Right lobe of liver (tissue), 4 donors: ENCODE measurements around the gene DYNLL2.

Source experiments
- POLR2A ChIP-seq: fragments of 450-650 bp; IDR thresholded peaks from one replicate; pipeline ENCODE4 v1.6.1; 2017; ENCODE audit warnings: antibody characterized with exemption, mild to moderate bottlenecking
- TF ChIP-seq, protein P1 (sequence below), 4 donors: fragments of 200-600 bp in 3 of 4; fragments of 450-650 bp in 1 of 4; IDR thresholded peaks; one replicate each; pipeline versions ENCODE4 v1.5.1 to v1.8.0; 2016 to 2022; ENCODE audit warnings: antibody characterized with exemption in 4 of 4, mild to moderate bottlenecking in 2 of 4
- donor health status: DM: no; HTN: no; CAD: no.
- donor health status: DM: no; HTN: no; CAD: no.
- donor health status: DM: no; HTN: yes; CAD: no.

DNA sequence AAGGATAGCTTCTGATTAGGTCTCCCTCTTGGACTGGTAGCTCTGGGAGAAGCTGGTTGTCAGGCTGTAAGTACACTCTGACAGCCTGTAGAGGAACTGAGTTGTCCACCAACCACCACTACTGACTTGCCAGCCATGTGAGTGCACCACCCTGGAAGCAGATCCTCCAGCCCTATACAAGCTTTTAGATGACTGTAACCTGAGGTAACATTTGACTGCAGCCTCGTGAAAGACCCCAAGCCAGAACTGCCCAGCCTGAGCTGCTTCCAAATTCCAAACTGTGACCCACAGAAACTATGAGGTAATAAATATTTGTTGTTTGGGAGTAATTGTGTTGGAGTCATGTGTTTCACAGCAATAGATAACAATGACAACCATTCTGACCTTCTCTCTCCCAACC lies 30.8 kb upstream of the DYNLL2 start:
- no peak for TF ChIP-seq POLR2A
- TF ChIP-seq, protein P1, sequence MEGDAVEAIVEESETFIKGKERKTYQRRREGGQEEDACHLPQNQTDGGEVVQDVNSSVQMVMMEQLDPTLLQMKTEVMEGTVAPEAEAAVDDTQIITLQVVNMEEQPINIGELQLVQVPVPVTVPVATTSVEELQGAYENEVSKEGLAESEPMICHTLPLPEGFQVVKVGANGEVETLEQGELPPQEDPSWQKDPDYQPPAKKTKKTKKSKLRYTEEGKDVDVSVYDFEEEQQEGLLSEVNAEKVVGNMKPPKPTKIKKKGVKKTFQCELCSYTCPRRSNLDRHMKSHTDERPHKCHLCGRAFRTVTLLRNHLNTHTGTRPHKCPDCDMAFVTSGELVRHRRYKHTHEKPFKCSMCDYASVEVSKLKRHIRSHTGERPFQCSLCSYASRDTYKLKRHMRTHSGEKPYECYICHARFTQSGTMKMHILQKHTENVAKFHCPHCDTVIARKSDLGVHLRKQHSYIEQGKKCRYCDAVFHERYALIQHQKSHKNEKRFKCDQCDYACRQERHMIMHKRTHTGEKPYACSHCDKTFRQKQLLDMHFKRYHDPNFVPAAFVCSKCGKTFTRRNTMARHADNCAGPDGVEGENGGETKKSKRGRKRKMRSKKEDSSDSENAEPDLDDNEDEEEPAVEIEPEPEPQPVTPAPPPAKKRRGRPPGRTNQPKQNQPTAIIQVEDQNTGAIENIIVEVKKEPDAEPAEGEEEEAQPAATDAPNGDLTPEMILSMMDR (IDR thresholded peaks at IDR 0.05): no peak
